ENCODE data around the gene PTPRG. TPM values are rescaled to one million over a fixed set of nuclear protein-coding genes. Genes with fewer than 3 reads are reported as not detected.

PTPRG gene
- total RNA-seq, 2 experiments from 2014 or later = 0.13 to 0.70 TPM

DNA sequence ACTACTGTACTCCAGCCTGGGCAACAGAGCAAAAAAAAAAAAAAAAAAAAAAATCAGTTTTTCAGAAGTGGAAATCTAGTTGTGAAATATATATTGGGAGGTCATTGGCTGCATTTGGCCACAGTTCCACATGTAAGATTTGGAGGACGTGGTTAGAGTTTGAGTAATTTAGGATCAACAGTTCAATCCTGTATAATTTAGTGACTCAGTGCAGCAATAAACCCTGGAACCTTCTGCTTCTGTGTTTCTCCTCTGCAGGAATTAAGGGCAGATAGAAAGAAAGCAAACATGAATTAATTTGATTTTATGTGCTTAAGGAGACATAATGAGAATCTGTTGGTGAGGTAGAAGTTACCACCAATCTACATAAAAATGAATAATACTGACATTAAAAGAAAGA, 347.0 kb downstream of the PTPRG start:
- H3K36me3 ChIP-seq (ENCODE audit: insufficient read depth, low read length) = no peaks in the 10 kb centered on the region
- no peaks in the 10 kb centered on the region for H4K20me1 ChIP-seq (ENCODE audit: insufficient read depth, low read length)
- no peak for TF ChIP-seq EZH2phosphoT487 (IDR thresholded peaks at IDR 0.05; ENCODE audit: borderline replicate concordance, low read depth, low read length)
- TF ChIP-seq, protein P1, sequence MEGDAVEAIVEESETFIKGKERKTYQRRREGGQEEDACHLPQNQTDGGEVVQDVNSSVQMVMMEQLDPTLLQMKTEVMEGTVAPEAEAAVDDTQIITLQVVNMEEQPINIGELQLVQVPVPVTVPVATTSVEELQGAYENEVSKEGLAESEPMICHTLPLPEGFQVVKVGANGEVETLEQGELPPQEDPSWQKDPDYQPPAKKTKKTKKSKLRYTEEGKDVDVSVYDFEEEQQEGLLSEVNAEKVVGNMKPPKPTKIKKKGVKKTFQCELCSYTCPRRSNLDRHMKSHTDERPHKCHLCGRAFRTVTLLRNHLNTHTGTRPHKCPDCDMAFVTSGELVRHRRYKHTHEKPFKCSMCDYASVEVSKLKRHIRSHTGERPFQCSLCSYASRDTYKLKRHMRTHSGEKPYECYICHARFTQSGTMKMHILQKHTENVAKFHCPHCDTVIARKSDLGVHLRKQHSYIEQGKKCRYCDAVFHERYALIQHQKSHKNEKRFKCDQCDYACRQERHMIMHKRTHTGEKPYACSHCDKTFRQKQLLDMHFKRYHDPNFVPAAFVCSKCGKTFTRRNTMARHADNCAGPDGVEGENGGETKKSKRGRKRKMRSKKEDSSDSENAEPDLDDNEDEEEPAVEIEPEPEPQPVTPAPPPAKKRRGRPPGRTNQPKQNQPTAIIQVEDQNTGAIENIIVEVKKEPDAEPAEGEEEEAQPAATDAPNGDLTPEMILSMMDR (conservative IDR thresholded peaks at IDR 0.05; ENCODE audit: low read length) = no peak
- H3K9me3 ChIP-seq (ENCODE audit: low read length) = no peaks in the 10 kb centered on the region
- no peaks in the 10 kb centered on the region for H3K4me1 ChIP-seq (ENCODE audit: insufficient read depth, low read length, poor library complexity, severe bottlenecking)
- no peak overlapping the region for H3K4me3 ChIP-seq (ENCODE audit: low read depth, low read length, poor library complexity, severe bottlenecking)
- intact Hi-C loops (cut with micrococcal nuclease; ENCODE audit: unreplicated experiment) = no loop called here
- no peak for DNase-seq (ENCODE audit: low spot score)
- H2AFZ ChIP-seq (ENCODE audit: low read length) = no peak overlapping the region
- no peak overlapping the region for H3K4me2 ChIP-seq (ENCODE audit: low read length)
- no peak overlapping the region for H3K27ac ChIP-seq (ENCODE audit: low read depth, low read length, poor library complexity, severe bottlenecking)
- POLR2A ChIA-PET = no interaction called here
- CTCF ChIA-PET (ENCODE audit: unreplicated experiment) = no interaction called here
- no TSS peak for BruUV-seq (replicated peaks)
- no peaks in the 10 kb centered on the region for H3K9me2 ChIP-seq (ENCODE audit: insufficient read depth, low read length)
- H3K79me2 ChIP-seq (ENCODE audit: insufficient read depth, low read depth, low read length) = no peaks in the 10 kb centered on the region

DNA sequence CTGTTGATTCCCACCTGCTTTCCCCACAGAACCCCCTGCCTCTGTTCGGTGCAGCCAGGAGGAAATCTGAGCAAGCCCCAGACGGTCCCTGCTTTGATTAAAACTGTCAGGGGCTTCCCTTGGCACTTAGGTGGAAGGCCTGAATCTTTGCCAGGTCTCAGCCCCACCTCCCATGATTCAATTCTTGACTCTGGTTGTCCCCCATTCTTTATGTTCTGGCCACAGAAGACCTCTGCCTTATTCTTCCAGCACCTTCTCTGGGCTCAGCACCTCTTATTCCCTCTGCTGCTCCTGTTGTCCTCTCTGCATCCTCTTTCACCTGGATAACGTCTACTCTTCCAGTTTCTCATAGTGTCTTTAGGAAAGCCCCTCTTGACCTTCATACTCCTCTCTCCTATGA, 349.4 kb downstream of the PTPRG start:
- Histone ChIP-seq H3K9me3 (ENCODE audit: low read length) (no peaks in the 10 kb centered on the region), H3K36me3 (ENCODE audit: insufficient read depth, low read length) (no peaks in the 10 kb centered on the region), H3K4me1 (ENCODE audit: insufficient read depth, low read length, poor library complexity, severe bottlenecking) (no peaks in the 10 kb centered on the region), H3K79me2 (ENCODE audit: insufficient read depth, low read depth, low read length) (no peaks in the 10 kb centered on the region), H4K20me1 (ENCODE audit: insufficient read depth, low read length) (no peaks in the 10 kb centered on the region), H3K4me3 (ENCODE audit: low read depth, low read length, poor library complexity, severe bottlenecking) (no peak overlapping the region), H3K9me2 (ENCODE audit: insufficient read depth, low read length) (no peaks in the 10 kb centered on the region), H2AFZ (ENCODE audit: low read length) (no peak overlapping the region), H3K4me2 (ENCODE audit: low read length) (no peak overlapping the region), H3K27ac (ENCODE audit: low read depth, low read length, poor library complexity, severe bottlenecking) (no peak overlapping the region)
- no peak for DNase-seq (ENCODE audit: low spot score)
- ChIA-PET POLR2A (no interaction called here), CTCF (ENCODE audit: unreplicated experiment) (no interaction called here)
- TF ChIP-seq, protein P1 (conservative IDR thresholded peaks at IDR 0.05; ENCODE audit: low read length) = no peak
- no peak for TF ChIP-seq EZH2phosphoT487 (IDR thresholded peaks at IDR 0.05; ENCODE audit: borderline replicate concordance, low read depth, low read length)
- BruUV-seq (replicated peaks) = no TSS peak
- intact Hi-C loops (cut with micrococcal nuclease; ENCODE audit: unreplicated experiment) = no loop called here

DNA sequence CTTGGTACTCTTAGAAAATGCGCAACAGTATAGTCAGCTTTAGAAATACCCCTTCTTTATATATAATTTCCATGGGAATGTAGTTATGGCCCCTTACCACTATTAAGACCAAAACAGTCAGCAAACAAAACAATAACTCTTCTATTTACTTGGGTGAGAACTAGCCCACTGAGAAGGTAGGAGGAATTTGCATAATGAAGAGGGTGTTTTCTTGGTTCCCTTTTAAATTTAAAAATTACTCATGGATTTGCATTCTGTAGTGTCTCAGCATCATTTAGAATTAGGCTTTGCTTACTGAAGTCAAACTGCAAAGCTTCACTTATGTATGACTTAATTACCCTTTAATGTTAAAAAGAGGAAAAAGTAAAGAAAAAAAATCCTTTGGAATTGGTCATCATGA, 350.8 kb downstream of the PTPRG start:
- H3K79me2 ChIP-seq (ENCODE audit: insufficient read depth, low read depth, low read length) = no peaks in the 10 kb centered on the region
- intact Hi-C loops (cut with micrococcal nuclease; ENCODE audit: unreplicated experiment) = no loop called here
- H3K4me1 ChIP-seq (ENCODE audit: insufficient read depth, low read length, poor library complexity, severe bottlenecking) = no peaks in the 10 kb centered on the region
- no peaks in the 10 kb centered on the region for H3K9me3 ChIP-seq (ENCODE audit: low read length)
- TF ChIP-seq, protein P1 (conservative IDR thresholded peaks at IDR 0.05; ENCODE audit: low read length) = no peak
- no peak for TF ChIP-seq EZH2phosphoT487 (IDR thresholded peaks at IDR 0.05; ENCODE audit: borderline replicate concordance, low read depth, low read length)
- no peak overlapping the region for H2AFZ ChIP-seq (ENCODE audit: low read length)
- no peaks in the 10 kb centered on the region for H3K9me2 ChIP-seq (ENCODE audit: insufficient read depth, low read length)
- no peaks in the 10 kb centered on the region for H4K20me1 ChIP-seq (ENCODE audit: insufficient read depth, low read length)
- DNase-seq (ENCODE audit: low spot score) = no peak
- H3K4me3 ChIP-seq (ENCODE audit: low read depth, low read length, poor library complexity, severe bottlenecking) = no peak overlapping the region
- BruUV-seq (replicated peaks) = no TSS peak
- ChIA-PET POLR2A (interaction anchor here (0.6 kb wide), 1 partner anchor 319 kb away, joined by 3 read pairs; no protein-coding TSS in a partner anchor), CTCF (ENCODE audit: unreplicated experiment) (no interaction called here)
- H3K36me3 ChIP-seq (ENCODE audit: insufficient read depth, low read length) = no peaks in the 10 kb centered on the region
- no peak overlapping the region for H3K27ac ChIP-seq (ENCODE audit: low read depth, low read length, poor library complexity, severe bottlenecking)
- no peak overlapping the region for H3K4me2 ChIP-seq (ENCODE audit: low read length)
